Left kidney (tissue), 2 donors: ENCODE data around the gene CCHCR1. TPM values are rescaled to one million over a fixed set of nuclear protein-coding genes. Genes with fewer than 3 reads are reported as not detected.
"Not testable (repeated sequence)": the region's sequence is repeated elsewhere in the genome, so short reads cannot be mapped to it uniquely, and the experiment has no call there.

Experiments used
- DNase-seq: peaks from one replicate; pipeline ENCODE4 v3.0.0-alpha.2; 2013
- polyA plus RNA-seq: library from polyadenylated mRNA; unstranded; fragments of 120-200 nt; gene quantifications from one replicate; pipeline ENCODE4 v1.2.1, GENCODE V29; 2013; ENCODE audit not compliant: insufficient read length

Gene CCHCR1
- polyA plus RNA-seq, 1 donor = 37.2 TPM

DNA sequence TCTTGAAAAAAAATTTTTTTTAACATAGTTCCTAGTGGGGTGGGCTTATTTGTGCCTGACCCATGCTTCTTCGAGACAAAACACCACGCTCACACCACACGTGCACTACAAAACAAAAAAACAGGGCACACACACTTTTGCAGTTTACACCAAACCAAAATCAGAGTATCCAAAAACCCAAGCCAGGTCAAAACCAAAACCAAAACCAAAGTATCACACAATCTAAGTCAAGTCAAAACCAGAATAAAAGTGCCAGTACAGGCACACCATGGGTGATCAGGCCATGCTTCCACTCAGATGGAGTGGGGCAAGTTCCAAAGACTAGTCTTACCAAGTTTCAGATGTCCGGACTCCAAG is 28.1 kb upstream of the CCHCR1 start:
- not testable (repeated sequence) for DNase-seq

DNA sequence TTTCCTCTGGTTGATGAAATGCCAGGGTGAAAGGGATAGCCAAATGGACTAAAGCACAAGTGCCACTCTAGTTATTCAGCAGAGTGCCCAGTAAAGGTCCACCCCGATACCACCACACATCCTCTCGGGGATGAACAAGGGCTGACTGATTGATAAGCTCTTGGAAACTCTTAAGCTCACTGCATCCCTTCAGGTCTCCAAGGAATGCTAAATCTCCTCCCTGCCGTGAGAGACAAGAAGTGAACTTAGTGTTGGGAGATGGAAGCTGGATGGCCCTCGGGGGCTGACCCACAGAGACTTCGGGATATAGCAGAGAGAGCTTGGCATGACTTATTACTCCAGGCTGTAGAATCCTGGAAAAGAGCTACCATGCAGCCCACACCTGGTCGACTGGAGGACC is 26.3 kb upstream of the CCHCR1 start:
- not testable (repeated sequence) for DNase-seq

DNA sequence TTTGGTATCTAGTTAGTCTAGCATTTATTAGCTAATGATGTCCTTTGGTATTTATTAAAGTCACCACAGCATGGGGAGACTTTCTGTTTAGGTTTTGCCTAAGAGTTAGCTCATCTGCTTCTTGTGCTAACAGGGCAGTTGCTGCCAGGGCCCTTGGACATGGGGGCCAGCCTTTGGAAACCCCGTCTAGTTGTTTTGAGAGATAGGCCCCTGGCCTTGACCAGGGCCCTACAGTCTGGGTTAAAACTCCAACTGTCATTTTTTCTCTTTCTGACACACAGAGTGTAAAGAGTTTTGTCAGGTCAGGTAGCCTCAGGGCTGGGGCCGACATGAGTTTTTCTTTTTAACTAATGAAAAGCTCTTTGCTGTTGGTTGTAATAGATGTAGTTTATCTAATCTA is 25.7 kb upstream of the CCHCR1 start:
- DNase-seq = not testable (repeated sequence)

DNA sequence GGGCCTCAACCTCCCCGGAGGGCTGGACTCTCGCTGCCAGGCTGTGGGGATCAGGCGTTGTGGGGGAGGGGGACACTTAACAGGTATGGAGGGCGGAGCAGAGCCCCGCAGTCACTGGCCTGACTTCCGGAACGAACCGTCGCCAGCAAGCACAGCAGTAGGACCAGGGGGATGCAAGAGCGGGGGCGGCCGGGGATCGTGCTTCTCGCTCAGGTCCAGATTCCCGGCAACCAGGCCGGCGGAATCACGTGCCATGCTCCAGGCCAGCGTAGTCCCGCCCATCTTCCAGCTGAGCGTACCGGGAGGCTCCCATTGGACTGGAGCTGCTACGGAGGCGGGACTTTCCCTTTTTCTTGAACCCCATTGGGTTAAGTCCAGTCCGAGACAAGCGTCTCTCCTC is 22.9 kb upstream of the CCHCR1 start:
- peak; percentile 63 for DNase-seq

DNA sequence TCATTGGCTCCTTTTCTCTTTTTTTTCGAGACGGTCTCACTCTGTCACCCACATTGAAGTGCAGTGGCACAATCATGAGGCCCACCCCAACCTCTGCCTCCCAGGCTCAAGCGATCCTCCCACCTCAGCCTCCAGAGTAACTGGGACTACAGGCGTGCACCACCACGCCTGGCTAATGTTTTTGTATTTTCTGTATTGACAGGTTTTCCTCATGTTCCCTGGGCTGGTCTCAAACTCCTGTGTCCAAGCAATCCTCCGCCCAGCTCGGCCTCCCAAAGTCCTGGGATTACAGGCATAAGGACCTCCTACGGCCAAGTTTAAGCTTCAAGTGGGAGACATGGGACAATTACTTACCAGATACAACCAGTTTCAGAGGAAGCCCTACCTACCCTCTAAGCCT is 22.3 kb upstream of the CCHCR1 start:
- no peak for DNase-seq

DNA sequence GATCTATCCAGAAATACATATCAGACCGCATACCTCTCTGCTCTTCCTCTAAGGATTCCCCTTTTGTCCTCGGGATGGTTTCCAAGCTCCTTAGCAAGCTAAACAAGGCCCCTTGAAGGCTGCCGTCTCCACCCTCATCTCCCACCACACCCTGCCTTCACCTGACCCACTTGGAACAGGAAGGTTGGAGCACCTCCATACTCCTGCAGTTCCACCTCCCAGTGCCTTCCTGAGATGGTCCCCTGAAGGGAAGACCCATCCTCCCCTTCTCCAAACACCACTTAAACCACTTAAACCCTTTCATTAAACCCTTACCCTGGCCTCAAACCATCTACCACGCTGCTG is 21.4 kb upstream of the CCHCR1 start:
- DNase-seq = no peak

DNA sequence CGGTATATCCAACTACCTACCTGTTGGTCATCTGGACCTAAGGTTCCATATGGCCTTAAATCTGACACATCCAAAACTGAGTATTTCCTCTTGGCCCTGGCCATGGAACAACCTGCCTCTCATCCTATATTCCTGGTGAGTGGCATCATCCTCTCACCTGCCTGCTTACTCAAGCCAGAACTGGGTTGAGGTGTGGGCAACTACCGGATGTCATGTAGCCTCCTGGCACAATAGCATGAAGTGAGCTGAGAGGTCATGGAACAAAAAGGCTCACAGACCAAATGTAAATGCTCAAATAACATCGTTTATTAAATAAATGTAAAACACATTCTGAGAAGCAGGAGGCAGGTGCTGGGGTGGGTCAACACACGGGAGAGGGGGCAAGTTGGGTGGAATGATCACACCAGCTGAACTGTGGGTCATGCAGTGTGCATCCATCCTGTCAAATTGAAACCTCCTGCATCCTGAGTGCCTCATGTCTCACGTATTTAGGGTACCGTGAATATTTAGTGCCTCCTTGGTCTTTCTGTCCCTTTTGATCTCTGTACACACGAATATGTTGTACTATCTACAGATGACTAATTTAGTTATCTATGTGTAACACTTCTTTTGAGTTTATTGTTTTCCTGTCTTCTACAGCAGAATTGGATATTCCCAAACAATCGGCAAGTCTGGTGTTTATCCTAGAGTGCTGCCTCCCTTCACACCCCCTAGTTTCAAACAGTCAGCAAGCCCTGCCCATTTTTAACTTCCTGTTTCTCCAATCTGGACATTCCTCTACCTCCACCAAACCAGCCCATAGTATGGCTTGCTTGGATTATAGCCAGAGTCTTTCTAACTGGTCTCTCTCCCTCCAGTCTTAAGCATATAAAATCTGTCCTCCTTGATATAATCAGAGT is 20.8 kb upstream of the CCHCR1 start:
- no peak for DNase-seq

DNA sequence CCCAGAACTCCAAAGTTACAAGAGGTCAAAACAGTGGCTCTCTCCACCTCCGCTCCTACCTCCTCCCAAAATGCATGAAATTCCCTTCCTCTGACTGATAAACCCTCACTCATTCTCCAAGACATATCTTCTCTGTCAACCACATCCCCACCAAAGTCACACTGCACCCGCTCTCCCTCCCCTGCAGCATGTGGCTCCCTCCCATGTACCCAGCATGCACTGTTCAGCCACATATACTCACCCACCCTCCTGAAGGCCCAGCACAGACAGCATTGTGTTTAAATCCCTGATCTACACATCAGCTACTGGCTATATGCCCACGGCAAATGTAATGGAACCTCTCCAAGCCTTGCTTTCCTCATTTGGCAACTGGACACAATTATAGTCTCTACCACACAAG is 18.4 kb upstream of the CCHCR1 start:
- no peak for DNase-seq

DNA sequence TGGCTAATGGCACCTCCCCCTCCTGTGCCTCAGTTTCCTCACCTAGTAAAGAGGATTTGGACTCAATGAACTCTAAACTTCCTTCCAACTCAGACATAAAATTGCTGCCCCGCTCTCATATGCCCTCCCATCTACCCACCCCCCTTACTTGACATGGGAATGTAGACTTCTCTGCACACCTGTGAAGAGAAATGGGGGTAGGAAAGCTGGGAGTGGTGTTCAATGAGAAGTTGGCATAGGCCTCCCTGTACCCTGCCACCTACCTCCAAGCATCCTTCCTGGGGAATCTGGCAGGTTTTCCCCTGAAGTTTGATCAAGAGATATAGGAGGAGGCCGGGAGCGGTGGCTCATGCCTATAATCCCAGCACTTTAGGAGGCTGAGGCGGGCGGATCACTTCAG is 16.8 kb upstream of the CCHCR1 start:
- no peak for DNase-seq

DNA sequence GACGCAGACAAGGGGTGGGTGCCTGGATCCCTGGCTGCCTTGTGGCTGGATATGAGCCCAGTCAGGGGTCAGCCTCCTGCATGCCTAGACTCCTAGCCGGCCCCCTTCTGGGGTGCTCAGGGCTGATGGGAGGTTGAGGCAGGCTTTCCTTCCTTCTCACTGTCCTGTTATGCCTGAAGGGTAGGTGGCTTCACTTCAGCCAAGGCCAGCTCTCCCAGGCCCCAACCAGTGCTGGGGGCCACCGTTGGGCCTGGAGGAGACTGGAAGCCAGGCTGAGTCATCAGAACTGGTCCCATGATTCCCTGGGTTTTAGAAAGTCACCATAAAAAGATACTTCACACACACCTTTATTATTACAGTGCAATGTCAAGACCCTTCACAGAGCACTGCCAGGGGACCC is 15.8 kb upstream of the CCHCR1 start:
- no peak for DNase-seq

DNA sequence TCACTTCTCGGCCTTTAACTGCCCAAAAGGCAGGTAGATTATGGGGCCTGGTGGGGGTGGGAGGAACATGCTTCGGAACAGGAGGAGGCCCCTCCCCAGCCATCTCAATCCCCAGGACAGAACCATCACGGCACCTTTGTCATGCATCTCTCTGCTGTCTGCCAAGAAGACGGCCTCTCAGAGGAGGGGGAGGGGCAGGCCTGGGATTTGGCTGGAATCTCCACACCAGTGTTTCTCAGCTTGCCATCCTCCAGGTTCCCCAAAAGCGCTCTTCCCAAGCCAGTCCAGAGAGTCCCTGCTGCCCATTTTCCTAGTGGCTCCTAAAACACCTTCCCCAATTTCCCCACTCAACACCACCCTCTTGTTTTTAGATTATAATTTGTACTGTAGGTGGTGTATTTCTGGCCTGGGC is 15.4 kb upstream of the CCHCR1 start:
- DNase-seq = no peak

DNA sequence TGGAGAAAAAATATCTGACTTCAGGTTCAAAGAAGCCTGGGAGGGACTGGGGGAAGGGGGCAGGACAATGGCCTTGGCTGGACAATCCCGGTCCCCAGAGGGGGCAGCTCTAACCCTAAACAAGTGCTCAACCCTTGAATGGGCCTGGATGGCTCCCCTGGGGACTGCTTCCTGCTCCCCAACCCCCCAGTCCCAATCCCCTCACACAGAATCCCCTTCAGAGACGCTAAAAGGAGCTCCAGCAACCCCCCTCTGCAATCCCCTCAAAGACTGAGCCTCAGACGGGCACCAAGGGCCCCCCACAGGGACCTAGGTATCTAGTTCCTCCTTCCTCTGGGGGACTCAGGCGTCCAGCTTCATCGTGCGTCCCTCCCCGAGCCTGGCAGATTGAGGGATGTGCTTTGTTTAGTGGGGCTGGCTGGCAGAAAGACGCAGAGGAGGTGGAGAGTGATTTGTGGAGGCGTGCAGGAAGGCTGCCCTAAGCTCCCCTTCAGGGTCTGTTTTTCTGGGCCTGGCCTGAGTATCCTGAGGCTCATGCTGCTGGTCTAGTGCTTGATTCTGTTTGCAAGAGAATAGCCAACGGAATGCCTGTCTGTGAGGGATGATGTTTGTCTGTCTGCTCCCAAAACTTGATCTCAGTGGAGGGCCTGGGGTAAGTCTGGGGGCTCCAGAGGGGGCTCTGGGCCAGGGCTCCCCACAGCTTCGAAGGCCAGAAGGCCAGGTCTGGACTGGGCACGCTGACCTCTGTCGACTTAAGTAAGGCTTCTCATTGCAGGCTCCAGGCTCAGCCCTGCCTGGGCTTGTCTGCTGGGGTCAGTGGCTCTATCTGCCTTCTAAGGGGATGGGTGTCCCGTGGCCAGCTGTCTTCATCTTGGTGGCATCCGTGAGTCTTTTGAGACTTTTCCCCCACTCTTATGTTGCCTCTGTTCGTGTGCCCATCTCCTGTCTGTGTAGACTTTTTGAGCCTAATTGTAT is 14.6 kb upstream of the CCHCR1 start:
- no peak for DNase-seq

DNA sequence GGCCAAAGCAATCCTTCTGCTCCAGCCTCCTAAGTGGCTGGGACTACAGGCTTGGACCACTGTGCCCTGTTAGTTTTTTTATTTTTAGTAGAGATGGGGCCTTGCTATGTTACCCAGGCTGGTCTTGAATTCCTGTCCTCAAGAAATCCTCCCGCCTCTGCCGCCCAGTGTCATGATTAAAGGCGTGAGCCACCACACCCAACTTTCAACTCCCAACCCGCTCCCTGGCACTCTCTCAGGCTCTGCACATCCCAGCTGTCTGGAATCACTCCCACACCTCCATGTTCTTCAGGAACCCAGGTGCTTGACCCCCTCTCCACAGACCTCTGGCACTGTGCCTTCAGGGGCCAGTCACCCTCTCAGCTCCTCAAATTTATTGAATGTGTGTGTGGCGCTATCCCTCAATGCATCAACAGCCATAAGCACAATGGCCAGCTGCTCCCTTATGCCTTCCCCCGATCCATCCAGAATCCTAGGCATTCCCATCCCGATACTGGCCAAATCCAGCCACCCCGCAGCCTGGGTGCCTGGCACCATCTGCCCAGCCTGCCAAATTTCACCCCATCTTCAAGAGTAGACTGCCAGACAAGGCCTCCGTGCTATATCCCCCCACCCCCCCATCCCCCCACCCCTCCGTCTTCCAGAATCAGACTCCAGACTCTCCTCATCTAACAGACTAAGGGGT is 13.5 kb upstream of the CCHCR1 start:
- DNase-seq = no peak

DNA sequence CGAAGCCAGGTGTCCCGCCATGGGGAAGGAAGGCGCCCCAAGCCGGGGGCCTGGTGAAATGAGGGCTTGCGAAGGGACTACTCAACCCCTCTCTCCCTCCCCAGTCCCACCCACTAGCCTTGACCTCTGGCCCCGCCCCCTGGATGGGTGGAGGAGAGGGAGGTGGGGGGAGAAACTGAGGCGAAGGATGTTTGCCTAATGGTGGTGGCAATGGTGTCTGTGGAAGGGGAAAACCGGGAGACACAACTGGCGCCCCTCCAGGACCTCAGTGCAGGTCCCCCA is 12.9 kb upstream of the CCHCR1 start, which contains the start of gene POU5F1:
Gene POU5F1, minus strand, starts transcription at position 83 of the 282 bp plus-strand sequence. Its CDS starts 62 bp downstream, at position 21.
- DNase-seq = no peak

DNA sequence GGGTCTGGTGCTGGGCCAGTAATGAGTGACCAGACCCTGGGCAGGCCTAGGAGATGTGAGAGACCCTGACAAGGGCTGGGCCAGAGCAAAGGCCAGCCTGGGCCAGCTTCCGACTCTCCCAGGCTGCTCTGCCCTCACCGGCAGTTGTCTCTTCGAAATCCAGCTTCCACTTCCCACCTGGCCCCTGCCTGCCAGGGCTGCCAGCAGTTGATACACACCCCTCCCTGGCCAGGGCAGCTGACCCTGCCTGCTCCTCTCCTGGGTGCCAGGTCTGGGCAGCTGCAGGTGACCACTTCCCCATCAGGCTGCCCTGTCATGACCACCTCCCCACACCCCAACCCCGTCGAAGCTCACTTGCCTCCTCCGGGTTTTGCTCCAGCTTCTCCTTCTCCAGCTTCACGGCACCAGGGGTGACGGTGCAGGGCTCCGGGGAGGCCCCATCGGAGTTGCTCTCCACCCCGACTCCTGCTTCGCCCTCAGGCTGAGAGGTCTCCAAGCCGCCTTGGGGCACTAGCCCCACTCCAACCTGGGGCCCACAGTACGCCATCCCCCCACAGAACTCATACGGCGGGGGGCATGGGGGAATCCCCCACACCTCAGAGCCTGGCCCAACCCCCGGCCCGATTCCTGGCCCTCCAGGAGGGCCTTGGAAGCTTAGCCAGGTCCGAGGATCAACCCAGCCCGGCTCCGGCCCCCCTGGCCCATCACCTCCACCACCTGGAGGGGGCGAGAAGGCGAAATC is 12.4 kb upstream of the CCHCR1 start:
- DNase-seq = not testable (repeated sequence)

DNA sequence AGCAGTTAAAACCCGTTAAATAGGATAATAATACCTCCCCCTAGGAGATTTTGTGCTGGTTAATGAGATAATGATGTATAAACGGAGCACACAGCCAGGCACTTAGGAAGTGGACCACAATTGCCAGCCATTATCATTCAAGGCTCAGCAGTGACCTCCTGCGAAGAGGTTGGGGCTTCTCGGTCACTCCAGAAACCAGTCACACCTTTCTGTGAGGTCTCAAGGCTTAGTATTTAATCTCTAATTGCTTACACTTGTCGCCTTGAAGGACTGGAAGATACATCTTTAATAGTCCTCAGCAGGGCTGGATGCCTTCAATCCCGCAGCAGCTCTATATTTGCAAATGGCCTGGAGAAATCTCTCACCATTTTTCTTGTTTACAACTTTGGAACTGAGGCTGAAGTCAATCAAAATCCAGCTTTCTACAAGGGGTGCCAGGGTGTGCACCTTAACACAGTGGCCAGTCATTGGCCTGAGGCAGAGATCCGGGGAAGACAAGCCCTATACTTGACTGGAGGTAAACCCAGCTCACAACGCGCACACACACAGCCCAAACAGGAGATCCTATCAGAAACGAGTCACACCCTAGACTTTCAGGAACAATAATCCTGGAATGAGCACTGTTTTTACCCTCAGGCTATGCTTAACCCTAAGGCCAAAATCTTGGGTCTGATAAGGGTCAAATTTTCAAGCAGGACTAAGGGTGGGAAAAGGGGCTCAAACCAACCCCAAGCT is 11.7 kb upstream of the CCHCR1 start:
- no peak for DNase-seq

DNA sequence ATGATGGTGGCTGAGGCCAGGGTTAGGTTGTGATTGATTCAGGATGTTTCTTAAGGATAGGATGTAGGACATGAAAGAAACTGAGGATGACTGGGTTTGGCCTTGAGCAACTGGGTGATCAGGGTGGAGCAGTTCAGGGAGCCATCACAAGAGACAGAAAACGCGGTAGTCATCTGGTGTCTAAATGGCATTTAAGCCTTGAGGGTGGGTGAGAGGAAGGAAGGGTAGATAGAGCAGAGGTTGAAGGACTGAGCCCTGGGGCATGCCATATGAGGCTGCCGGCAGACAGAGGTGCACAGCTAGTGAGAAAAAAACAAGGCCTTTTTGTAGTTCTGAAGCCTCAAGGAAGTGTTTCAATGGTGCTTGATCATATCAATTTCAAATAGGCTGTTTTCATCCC is 11.0 kb upstream of the CCHCR1 start:
- DNase-seq = no peak

DNA sequence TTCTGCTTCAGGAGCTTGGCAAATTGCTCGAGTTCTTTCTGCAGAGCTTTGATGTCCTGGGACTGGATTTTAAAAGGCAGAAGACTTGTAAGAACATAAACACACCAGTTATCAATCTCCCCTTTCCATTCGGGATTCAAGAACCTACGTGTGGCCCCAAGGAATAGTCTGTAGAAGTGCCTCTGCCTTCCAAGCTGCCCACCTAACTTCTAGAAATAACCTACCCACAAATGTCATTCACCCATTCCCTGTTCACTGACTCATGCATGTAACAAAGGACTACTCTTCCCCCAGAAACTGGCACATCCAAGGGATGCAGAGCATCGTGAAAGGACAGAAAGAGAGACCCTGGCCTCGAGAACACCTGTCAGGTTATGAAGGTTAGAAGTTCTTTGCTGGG is 8.4 kb upstream of the CCHCR1 start:
- no peak for DNase-seq

DNA sequence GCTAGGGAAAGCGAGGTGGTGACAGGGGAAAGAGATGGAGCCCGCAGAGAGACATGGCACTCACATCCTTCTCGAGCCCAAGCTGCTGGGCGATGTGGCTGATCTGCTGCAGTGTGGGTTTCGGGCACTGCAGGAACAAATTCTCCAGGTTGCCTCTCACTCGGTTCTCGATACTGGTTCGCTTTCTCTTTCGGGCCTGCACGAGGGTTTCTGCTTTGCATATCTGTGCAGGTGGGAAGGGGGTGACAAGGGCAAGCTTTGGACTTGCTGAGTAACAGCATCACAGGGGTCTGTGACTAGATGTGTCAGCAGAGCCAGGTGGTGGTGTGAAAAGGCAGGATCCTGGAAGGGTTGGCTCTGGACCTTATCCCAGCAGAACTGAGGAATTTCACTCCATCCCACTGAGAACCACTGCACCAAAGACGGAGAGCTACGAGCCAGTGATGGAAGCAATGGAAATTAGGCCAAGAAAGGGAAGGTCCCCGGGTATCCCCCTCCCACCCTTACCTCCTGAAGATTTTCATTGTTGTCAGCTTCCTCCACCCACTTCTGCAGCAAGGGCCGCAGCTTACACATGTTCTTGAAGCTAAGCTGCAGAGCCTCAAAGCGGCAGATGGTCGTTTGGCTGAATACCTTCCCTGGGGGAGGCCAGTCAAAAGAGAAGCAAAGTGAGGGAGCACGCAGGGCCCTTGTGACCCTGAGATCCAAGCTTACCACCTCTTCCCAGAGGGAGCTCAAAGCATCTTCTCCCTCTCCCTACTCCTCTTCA is 7.6 kb upstream of the CCHCR1 start:
- DNase-seq = not testable (repeated sequence)

DNA sequence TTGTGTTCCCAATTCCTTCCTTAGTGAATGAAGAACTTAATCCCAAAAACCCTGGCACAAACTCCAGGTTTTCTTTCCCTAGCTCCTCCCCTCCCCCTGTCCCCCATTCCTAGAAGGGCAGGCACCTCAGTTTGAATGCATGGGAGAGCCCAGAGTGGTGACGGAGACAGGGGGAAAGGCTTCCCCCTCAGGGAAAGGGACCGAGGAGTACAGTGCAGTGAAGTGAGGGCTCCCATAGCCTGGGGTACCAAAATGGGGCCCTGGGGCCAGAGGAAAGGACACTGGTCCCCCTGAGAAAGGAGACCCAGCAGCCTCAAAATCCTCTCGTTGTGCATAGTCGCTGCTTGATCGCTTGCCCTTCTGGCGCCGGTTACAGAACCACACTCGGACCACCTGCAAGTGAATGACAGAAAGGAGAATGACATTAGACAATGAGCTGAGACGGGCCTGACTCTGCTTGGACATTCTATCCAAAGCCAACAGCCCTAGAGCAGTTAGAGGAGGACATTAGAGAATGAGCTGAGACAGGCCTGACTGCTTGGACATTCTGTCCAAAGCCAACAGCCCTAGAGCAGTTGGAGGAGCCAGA is 7.0 kb upstream of the CCHCR1 start:
- not testable (repeated sequence) for DNase-seq
